Activated CD4-positive, alpha-beta T cell treated with anti-CD3 and anti-CD28 coated beads, Interleukin-2, Interleukin-6, amounts not matched to agents 100 ng/mL and 50 ng/mL, durations not matched to agents 16 hours and 8 hours (primary cell): ENCODE data around the gene NHERF2.

Experiments
- DNase-seq: peaks from one replicate; pipeline ENCODE4 v3.0.0-alpha.2; 2020

The NHERF2 gene

GRCh38 chr16:2026461-2027023, at the start of gene NHERF2:
Gene NHERF2 (plus strand): TSS chr16:2026902. CDS start chr16:2027006, 104 bp downstream.
- DNase-seq, result peak; percentile 26

- DNase-seq, result no peak
Observed at GRCh38 chr16:1976951-1977874, 49.5 kb upstream of the NHERF2 start.

GRCh38 chr16:1977875-1978268, 48.8 kb upstream of the NHERF2 start:
- no peak for DNase-seq

- DNase-seq, result no peak
Observed at GRCh38 chr16:1978476-1979120, 48.1 kb upstream of the NHERF2 start.

GRCh38 chr16:1979271-1980029, 47.3 kb upstream of the NHERF2 start:
- no peak for DNase-seq

GRCh38 chr16:1980030-1980769, 46.5 kb upstream of the NHERF2 start:
- DNase-seq, result no peak

- no peak for DNase-seq
Observed at GRCh38 chr16:1980770-1981087, 46.0 kb upstream of the NHERF2 start.

- DNase-seq, result no peak
Observed at GRCh38 chr16:1981398-1981836, 45.3 kb upstream of the NHERF2 start, which contains the start of gene NOXO1. Gene NOXO1 (minus strand): TSS chr16:1981469. CDS start chr16:1981179, 290 bp downstream.

GRCh38 chr16:1982013-1982433, 44.7 kb upstream of the NHERF2 start:
- DNase-seq, result no peak

GRCh38 chr16:1982991-1983543, 43.6 kb upstream of the NHERF2 start:
- no peak for DNase-seq

GRCh38 chr16:1983544-1984346, 43.0 kb upstream of the NHERF2 start, which contains the start of gene GFER:
Gene GFER (plus strand): TSS chr16:1984193. CDS start chr16:1984219, 26 bp downstream.
- DNase-seq, result peak; percentile 92

GRCh38 chr16:1984347-1985225, 42.1 kb upstream of the NHERF2 start:
- DNase-seq, result peak; percentile 49

- DNase-seq, result no peak
Observed at GRCh38 chr16:1985466-1986150, 41.1 kb upstream of the NHERF2 start.

GRCh38 chr16:1987198-1987597, 39.5 kb upstream of the NHERF2 start:
- no peak for DNase-seq

GRCh38 chr16:1989209-1990100, 37.2 kb upstream of the NHERF2 start, which contains the start of gene SYNGR3:
Gene SYNGR3 (plus strand): TSS chr16:1989970. CDS start chr16:1990103, 133 bp downstream.
- no peak for DNase-seq

GRCh38 chr16:1990101-1990350, 36.7 kb upstream of the NHERF2 start:
- DNase-seq, result no peak

- DNase-seq, result peak; percentile 57
Observed at GRCh38 chr16:1990351-1991134, 36.2 kb upstream of the NHERF2 start.
